HG02623 (cell line): Measurements from ENCODE around the gene GPBAR1.
"Not testable (repeated sequence)": the region's sequence is repeated elsewhere in the genome, so short reads cannot be mapped to it uniquely, and the experiment has no call there.

ENCODE experiments used
- ATAC-seq: cut with Tn5 transposase; IDR thresholded peaks from one replicate; pipeline ENCODE4 v1.9.1; 2021; ENCODE audit warnings: moderate library complexity; ENCODE audit not compliant: unreplicated experiment

The GPBAR1 gene

GRCh38 chr2:218305383-218305782, 44.6 kb downstream of the GPBAR1 start:
- no peak for ATAC-seq

- no peak for ATAC-seq
Measured at GRCh38 chr2:218306184-218306920, 45.5 kb downstream of the GPBAR1 start.

- ATAC-seq = no peak
Measured at GRCh38 chr2:218307415-218308090, 46.7 kb downstream of the GPBAR1 start.

- no peak for ATAC-seq
Measured at GRCh38 chr2:218310853-218311540, 50.2 kb downstream of the GPBAR1 start.

GRCh38 chr2:218311541-218312266, 50.9 kb downstream of the GPBAR1 start:
- ATAC-seq = not testable (repeated sequence)

- no peak for ATAC-seq
Measured at GRCh38 chr2:218312267-218312756, 51.5 kb downstream of the GPBAR1 start.

GRCh38 chr2:218313356-218313755, 52.5 kb downstream of the GPBAR1 start:
- ATAC-seq = no peak
